HG03097 (cell line): ENCODE results near the gene AMD1.
A peak's percentile ranks its signal among the peaks of the same experiment; 100 is the strongest.

Source experiments
- ATAC-seq: cut with Tn5 transposase; IDR thresholded peaks from one replicate; pipeline ENCODE4 v1.9.1; 2021; ENCODE audit not compliant: unreplicated experiment, low FRiP score

AMD1 gene

DNA sequence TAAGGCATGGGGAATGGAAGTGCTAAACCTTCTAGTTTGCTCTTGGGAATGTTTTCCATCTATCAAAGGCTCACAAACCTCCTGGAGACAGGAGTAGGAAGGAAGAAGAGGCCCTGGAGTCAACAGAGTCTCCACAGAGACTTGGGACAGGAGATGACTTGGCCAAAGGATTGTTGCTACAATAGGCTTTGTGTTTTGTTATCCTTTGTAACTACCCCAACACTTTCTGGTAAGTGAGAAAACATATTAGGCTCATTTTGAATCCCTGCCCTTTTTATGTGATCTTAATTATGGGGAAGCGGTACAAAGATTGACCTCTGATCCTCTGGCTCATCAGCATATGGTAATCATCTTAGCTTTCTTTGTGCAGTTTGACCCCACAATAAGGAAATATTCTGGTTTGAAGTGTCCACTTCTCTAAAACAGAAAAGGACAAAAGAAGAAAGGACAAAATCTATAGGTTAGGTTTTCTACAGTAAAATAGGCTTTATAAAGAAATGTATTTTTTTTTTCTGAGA lies 59.9 kb downstream of the AMD1 start:
- no peak for ATAC-seq

DNA sequence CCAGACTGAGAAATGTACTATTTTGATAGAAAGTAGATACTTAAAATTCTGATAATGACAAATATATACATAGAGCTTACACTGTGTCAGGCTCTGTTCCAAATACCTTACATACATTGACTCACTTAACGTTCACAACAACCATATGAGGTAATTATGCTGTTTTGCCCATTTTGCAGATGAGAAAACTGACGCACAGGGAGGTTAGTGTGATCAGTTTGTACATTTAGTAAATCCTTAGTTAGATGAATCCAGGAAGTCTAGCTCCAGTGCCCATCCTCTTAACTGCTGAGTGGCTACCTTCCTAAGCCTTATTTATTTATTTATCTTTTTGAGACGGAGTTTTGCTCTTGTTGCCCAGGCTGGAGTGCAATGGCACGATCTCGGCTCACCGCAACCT lies 60.6 kb downstream of the AMD1 start:
- no peak for ATAC-seq

DNA sequence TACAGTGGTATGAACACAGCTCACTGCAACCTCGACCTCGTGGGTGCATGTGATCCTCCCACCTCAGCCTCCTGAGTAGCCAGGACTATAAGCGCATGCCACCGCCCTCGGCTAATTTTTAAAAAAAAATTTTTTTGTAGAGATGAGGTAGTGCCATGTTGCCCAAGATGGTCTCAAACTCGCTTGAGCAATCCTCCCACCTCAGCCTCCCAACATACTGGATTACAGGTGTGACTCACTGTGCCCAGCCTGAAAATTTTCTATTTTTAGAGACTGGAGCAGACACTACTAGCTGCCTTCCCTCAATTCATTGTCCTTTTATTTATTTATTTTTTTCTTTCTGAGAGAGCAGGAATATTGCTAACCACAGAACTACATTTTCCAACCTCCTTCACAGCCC lies 63.6 kb downstream of the AMD1 start:
- ATAC-seq, result no peak

DNA sequence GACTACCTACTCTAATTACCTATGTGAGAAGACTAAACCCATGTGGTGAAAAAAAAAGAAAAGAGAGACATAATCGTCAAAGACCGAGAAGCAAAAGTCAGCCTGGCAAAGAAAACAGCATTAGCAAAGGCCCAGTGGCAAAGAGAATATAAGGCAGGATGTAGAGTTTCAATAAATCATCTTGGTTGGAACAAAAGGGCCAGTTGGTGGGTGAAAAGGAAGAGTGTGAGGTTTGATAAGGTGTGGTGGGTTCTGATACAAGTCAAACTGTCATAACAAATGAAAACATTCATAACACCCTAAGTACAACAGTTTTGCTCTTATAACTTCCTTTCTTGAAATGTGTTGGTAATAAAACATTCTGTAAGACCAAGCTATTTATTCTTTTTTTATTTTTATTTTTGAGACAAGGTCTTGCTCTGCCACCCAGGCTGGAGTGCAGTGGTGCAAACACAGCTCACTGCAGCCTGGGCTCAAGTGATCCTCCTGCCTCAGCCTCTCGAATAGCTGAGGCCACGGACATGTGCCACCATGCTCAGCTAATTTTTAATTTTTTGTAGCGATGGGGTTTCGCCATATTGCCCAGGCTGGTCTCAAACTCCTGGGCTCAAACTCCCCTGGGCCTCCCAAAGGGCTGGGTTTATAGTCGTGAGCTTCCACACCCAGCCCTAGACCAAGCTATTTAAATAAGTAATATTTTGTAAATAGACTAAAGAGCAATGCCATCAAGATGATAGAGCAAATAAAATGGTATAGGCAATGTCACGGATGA lies 65.0 kb downstream of the AMD1 start:
- no peak for ATAC-seq

DNA sequence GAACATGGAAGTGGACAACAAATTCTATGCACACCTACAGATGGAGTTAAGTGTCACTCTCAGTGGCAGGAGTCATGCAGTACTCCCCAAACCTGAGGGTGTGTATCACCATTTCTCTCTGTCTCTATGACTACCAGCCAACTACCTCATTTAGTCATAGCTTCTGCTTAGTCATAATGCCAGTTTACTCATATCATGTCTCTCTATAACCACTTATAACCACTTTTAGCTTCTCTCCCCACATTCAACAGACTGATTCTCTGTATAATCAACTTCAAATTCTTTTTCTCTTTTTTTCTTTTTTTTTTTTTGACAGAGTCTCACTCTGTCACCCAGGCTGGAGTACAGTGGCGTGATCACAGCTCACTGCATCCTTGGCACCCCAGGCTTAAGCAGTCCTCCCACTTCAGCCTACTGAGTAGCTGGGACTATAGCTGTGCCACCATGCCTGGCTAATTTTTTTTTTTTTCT lies 70.1 kb downstream of the AMD1 start:
- peak; percentile 98 for ATAC-seq
